DOHH2 (cell line): ENCODE measurements around the gene MBD3.

Source experiments
- EZH2phosphoT487 ChIP-seq: fragments of 200-600 bp; sonication (generic); IDR thresholded peaks from 2 replicates; pipeline ENCODE4 v1.6.1; 2017; ENCODE audit warnings: borderline replicate concordance, mild to moderate bottlenecking, antibody characterized with exemption, low read length, moderate library complexity, mixed read lengths
- TF ChIP-seq, protein P1 (sequence below): fragments of 200-600 bp; sonication (generic); IDR thresholded peaks from one replicate; pipeline ENCODE4 v1.5.1; 2014; ENCODE audit warnings: antibody characterized with exemption, mild to moderate bottlenecking, low read depth, low read length; ENCODE audit not compliant: poor library complexity, severe bottlenecking

GRCh38 chr19:1558552-1558951, 34.1 kb downstream of the MBD3 start:
- TF ChIP-seq, protein P1, sequence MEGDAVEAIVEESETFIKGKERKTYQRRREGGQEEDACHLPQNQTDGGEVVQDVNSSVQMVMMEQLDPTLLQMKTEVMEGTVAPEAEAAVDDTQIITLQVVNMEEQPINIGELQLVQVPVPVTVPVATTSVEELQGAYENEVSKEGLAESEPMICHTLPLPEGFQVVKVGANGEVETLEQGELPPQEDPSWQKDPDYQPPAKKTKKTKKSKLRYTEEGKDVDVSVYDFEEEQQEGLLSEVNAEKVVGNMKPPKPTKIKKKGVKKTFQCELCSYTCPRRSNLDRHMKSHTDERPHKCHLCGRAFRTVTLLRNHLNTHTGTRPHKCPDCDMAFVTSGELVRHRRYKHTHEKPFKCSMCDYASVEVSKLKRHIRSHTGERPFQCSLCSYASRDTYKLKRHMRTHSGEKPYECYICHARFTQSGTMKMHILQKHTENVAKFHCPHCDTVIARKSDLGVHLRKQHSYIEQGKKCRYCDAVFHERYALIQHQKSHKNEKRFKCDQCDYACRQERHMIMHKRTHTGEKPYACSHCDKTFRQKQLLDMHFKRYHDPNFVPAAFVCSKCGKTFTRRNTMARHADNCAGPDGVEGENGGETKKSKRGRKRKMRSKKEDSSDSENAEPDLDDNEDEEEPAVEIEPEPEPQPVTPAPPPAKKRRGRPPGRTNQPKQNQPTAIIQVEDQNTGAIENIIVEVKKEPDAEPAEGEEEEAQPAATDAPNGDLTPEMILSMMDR: no peak
- no peak for TF ChIP-seq EZH2phosphoT487
